Stimulated activated CD4-positive, alpha-beta T cell treated with anti-CD3 and anti-CD28 coated beads, Interleukin-2, amount 100 ng/mL, for 24 hours (primary cell): ENCODE results near the gene PITPNC1.
"Not testable (repeated sequence)": the region's sequence is repeated elsewhere in the genome, so short reads cannot be mapped to it uniquely, and the experiment has no call there.

Experiments
- DNase-seq, 2 donors: peaks; one replicate each; pipeline ENCODE4 v3.0.0-alpha.2; 2020

PITPNC1 gene

DNA sequence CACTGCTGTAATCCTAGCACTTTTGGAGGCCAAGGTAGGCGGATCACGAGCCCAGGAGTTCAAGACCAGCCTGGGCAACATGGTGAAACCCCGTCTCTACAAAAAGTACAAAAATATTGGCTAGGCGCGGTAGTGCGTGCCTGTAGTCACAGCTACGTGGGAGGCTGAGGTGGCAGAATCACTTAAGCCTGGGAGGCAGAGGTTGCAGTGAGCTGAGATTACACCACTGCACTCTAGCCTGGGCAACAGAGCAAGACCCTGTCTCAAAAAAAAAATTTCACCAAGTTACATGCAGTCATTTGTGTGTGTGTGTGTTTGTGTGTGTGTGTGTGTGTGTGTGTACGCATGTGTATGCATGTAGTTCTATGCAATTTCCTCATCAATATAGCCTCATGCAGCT is 325.8 kb downstream of the PITPNC1 start:
- DNase-seq = not testable (repeated sequence)

DNA sequence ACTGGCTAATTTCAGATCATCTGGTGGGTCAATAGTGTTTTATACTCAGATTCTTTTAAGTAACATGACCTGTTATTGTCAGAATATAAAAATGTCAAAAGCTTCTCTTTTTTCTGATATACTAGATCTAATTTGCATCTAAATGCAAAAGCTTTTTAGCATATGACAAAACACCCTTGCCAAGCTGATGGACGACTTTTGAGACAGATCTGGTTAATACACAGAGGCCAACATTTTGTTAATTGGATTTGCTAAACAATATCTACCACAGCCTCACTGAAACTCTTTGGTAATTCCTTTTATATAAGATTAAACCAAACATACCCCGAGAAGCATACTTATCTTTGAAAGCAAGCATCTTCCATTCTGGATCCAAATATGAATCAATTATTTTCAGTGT is 330.4 kb downstream of the PITPNC1 start:
- DNase-seq = no peak

DNA sequence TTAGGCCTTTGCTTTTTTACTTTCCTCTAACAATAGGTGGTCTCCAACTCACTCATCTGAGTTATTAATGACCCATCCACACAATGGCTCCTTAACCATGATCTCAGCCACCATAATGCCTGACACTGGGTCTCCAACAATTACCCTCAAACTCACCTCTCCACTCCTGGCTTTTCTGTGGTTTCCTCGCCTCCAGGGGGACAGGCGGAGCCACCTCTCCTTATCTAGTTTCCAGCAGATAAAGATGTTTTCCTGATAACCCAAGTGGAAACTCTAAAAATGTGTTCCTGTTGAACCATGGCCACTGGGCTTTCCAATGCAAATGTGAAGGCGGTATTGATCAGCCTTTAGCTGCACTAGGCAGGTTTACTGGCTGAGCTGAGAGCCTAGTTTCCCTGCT is 331.3 kb downstream of the PITPNC1 start:
- DNase-seq = no peak

DNA sequence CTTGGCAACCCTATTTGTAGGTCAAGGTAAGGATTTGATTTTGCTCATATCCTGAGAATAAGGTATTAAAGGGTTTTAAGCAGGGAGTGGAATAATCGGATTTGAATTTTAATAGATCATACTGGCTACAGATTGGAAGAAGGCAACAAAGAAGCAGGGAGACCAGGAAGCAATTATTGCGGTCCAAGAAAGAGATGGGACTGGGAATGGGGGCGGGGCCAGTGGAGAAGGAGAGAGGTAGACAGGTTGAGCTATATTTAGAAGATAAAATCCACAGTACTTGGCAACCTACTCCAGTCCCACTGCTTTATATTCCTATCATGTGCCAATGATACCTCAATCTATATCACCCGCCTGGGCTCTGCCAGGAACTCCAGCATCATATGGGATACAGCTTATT is 334.8 kb downstream of the PITPNC1 start:
- no peak for DNase-seq

DNA sequence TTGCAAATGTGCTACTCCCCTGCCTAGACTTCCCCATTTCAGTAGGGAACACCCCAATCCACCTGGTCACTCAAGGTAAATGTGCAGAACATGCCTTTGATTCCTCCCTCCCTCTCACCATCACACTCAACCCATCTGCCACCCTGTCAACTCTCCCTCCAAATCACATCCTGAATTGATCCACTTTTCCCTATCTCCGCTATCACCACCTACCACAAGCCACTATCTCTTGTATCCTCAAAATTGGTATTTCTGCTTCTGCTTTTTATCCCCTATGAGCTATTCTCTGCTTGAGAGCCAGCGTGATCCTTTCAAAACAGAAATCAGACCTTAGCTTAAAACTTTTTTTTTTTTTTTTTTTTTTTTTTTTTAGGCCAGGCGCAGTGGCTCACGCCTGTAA is 335.3 kb downstream of the PITPNC1 start:
- no peak for DNase-seq

DNA sequence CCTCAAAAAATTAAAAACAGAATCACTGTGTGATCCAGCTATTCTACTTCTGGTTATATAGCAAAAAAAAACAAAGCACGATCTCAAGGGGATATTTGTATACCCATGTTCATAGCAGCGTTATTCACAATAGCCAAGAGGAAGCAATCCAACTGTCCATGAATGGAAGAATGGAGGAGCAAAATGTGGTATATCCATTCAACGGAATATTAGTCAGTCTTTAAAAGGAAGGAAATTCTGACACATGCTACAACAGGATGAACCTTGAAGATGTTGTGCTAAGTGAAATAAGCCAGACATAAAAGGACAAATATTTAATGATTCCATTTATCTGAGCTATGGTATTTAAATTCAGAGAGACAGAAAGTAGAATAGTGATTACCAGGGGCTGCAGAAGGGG is 336.1 kb downstream of the PITPNC1 start:
- no peak for DNase-seq

DNA sequence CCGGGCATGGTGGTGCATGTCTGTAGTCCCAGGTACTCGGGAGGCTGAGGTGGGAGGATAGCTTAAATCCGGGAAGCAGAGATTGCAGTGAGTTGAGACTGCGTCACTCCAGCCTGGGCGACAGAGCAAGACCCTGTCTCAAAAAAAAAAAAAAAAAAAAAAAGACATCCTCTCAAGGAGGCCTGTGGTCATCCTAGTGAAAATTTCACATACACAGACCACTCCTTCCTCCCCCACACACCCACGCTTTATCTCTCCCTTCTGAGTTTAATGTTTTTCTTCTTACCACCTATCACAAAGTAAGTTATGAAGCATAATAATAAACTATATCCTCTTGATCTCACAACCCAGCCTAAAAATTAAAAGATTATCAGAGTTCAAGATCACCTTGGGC is 339.3 kb downstream of the PITPNC1 start:
- no peak for DNase-seq

DNA sequence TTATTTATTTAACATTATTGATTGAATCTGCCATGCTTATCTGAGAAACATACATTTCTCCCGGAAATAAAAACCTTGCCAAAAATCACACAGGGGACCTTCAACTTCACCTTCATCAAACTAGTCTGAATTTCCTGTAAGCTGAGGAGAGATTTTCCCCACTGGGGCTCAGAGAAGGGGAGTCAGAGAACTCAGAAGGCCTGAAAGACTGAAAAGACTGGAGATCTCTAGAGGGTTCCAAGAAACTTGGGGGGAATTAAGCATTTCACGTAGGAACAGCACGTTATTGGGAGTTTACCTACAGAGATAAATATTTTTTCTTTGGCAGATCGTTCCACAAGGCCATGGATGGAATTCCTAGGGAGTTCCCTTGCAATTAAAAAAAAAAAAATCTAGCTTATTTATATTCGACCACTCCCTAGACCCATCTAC is 340.1 kb downstream of the PITPNC1 start:
- no peak for DNase-seq

DNA sequence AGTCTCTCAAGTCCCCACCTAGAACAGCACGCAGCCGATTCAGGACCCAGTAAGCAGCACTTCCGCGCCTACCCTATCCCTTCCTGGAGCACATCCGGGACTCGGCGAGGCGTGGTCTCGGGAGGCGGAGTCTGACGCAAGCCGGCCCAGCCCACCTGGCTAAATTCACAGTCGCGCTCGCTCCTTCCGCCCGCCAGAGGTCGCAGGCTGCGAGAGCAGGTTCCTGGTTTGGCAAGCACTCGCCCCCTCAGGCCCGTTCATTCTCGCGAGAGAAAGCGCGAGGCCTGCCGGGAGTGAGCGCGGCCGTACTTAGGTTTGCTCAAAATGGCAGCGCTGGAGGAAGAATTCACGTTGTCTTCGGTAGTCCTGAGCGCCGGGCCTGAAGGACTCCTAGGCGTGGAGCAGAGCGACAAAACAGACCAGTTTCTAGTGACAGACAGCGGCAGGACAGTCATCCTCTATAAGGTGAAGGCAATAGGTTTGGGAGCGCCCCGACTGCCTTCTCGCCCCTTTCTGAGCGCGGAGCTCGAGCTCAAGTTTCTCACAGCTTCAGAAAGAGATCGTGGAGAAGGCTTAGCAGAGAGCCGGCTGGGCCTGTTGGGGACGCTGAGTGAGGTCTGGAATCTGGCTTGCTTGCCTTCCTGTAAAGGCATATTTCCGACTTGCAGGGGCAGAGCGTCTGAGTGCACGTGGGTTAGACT is 340.7 kb downstream of the PITPNC1 start, which contains the start of gene NOL11:
Gene NOL11, plus strand, starts transcription at position 313 of the 701 bp plus-strand sequence. Its CDS starts 12 bp downstream, at position 325.
- peak; percentile 99 for DNase-seq

DNA sequence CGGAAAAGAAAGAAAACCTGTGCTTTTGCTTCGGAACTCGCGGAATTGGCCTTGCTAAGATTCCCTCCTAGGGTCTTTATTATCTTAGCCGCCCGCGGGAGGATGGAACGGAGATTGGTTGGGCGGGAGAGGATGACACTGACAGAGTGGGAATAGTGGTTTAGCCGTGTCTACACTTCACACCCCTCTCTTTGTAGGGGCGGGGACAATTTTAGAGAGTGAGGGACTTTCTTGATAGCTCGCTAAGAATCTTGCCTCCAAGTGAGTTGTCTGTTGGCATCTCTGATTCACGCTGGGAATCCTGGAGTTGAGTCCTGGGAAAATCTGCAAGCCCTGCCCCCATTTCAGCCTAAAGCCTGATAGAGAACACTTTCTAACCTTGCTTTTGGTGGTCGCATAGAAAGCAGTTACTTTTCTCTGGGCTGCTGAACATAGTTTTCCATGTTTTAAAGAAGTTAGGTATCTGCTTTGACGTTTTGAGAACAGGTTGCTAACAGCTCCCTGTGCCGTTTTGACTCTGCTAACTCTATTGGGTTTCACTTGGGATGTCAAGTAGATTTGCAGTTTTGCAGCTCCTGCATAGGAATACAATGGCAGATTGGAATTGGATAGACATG is 341.4 kb downstream of the PITPNC1 start:
- peak; percentile 39 to 45 for DNase-seq

DNA sequence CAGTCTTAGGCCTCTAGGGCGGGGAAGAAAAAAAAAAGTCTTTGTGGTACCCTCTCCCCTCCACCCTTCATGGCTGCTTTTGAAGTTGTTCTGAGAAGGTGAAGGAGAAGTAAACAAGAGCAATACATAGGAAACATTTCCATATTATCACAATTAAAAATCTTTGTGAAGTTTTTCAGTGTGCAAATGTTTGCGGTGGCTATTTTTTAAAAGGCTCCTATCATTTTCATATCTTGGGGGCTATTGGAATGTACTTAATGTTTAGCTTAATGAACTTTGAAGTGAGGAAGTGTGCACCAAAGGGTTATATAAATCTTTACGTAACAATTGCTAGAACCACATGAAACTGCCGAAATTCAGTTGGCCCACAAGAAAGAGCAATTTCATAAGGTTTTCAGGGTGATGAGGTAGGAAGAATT is 348.3 kb downstream of the PITPNC1 start:
- DNase-seq = no peak

DNA sequence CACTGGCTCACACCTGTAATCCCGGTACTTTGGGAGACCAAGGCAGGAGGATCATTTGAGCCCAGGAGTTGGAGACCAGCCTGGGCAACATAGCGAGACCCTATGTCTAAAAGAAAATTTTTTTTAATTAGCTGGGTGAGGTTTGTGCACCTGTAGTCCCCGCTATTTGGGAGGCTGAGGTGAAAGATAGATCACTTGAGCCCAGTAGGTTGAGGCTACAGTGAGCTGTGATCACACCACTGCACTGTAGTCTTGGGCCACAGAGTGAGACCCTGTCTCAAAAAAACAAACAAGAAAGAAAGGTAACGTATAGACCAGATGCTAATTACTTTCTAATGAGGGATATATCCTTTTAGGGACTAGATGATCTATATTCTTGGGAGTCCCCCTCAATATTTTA is 348.7 kb downstream of the PITPNC1 start:
- DNase-seq = no peak

DNA sequence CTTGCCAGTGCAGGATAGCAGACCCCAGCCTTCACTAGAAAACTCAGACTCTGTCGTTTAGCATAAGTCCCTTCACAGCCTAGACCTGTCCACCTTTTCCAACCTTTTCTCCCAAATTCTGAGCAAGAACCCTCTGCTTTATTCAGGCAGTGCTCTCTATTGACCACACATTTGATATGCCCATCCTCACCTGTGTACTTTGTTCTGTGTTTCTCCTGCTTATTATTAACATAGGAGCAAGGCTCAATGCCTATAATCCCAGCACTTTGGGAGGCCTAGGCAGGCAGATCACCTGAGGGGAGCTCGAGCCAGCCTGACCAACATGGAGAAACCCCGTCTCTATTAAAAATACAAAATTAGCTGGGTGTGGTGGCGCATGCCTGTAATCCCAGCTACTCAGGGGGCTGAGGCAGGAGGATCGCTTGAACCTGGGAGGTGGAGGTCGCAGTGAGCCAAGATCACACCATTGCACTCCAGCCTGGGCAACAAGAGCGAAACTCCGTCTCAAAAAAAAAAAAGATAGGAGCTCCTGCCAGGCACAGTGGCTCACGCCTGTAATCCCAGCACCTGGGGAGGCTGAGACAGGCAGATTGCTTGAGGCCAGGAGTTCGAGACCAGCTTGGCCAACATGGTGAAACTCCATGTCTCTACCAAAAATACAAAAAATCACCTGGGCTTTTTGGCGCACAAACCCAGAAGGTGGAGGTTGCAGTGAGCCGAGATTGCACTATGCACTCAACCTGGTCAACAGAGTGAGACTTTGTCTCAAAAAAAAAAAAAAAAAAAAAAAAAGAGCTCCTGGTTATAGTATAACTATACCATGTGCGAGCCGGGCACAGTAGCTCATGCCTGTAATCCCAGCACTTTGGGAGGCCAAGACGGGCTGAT is 350.3 kb downstream of the PITPNC1 start:
- not testable (repeated sequence) for DNase-seq

DNA sequence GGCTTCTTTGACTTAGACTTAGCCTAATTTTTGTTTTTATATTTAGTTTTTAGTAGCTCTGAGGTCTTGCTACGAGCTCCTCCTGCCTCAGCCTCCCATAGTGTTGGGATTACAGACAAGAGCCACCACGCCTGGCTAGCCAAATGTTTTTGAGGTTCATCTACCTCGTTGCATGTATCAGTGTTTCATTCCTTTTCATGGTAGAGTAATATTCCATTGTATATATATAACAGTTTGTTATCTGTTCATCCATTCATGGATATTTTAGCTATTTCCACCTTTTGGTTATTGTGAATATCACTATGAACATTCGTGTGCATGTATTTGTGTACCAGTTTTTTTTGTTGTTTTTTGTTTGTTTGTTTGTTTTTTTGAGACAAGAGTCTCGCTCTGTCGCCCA is 352.8 kb downstream of the PITPNC1 start:
- DNase-seq = no peak

DNA sequence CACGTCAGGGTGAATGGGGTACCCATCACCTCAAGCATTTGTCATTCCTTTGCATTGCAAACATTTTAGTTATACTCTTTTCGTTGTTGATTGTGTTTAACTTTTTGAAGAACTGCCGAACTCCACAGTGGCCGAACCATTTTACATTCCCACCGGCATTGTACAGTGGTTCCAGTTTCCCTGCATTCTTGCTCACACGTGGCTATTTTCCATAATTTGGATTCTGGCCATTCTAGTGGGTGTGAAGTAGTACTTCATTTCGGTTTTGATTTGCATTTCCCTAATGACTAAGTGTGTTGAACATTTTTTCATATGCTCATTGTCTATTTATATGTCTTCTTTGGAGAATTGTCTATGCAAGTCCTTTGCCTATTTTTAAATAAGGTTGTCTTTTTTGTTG is 353.6 kb downstream of the PITPNC1 start:
- no peak for DNase-seq

DNA sequence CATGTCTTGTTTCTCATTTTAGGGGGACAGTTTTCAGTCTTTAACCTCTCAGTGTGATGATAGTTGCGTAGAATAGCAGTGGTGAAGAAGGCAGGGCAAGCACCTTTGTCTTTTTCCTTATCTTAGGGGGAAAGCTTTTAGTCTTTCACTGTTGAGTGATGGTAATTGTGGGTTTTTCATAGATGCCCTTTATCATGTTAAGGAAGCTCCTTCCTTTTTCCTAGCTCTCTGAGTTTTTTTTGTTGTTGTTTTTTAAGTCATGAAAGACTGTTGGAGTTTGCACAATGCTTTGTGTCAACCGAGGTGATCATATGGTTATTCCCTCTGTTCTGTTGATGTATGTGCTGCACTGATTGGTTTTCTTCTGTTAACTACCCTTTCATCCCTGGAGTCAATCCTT is 356.4 kb downstream of the PITPNC1 start:
- no peak for DNase-seq

DNA sequence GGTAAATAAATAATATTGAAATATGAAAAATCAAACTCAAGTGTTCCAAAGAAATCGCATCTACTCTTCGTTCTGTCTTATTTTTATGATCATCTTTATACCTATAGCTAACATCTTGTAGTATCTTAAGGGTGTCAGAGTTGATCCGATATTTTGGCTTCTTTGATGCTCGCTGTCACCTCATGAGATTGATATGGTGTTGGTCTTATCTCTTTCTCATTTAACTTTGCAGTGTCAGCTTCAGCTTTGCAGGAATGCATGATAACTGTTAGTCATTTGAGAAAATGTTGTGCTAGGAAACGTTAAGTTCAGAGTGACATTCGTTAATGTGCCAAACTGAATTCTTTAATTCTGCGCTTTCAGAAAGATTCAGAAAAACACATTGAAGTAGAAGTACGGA is 360.1 kb downstream of the PITPNC1 start:
- DNase-seq = no peak

DNA sequence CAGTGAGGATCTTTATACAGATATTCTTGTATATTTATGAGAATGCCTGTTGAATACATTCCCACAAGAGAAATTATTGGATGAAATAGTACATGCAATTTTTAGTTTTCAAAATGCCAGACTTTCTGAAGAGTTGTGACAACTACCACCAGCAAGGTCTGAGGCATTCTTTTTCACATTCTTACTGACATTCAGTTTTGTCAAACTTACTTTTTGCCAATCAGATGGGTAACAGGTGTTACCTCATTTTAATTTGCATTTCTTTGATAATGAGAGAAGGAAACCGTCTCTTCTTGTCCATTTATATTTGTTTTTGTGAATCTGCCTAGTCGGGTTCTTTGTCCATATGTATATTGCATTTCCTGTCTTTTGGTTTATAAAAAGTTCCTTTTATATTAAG is 364.9 kb downstream of the PITPNC1 start:
- no peak for DNase-seq
